Activated T-helper 1 cell treated with anti-CD3 and anti-CD28 coated beads, Interleukin-12 subunit alpha, Interleukin-12 subunit beta, Interleukin-2, Interleukin-4 antibody, amounts not matched to agents 30 ng/mL and 10 ng/mL and 1 ng/mL, durations not matched to agents 14 hours and 24 hours and 36 hours (primary cell): ENCODE data around the gene SWAP70. TPM values are rescaled to one million over a fixed set of nuclear protein-coding genes. Genes with fewer than 3 reads are reported as not detected.

Source experiments
- DNase-seq: peaks from one replicate; pipeline ENCODE4 v3.0.0; 2021; ENCODE audit warnings: low spot score
- H3K27ac Mint-ChIP-seq: one replicate; pipeline ENCODE4 v1.8.0; 2021; ENCODE audit warnings: mild to moderate bottlenecking, mixed read lengths
- H3K27me3 Mint-ChIP-seq: one replicate; pipeline ENCODE4 v1.8.0; 2022; ENCODE audit warnings: mild to moderate bottlenecking, moderate library complexity, mixed read lengths; ENCODE audit not compliant: insufficient read depth
- H3K36me3 Mint-ChIP-seq: one replicate; pipeline ENCODE4 v1.8.0; 2021; ENCODE audit warnings: low read depth, mixed read lengths
- H3K4me1 Mint-ChIP-seq: one replicate; pipeline ENCODE4 v1.8.0; 2021; ENCODE audit warnings: low read depth, mixed read lengths
- H3K4me3 Mint-ChIP-seq: one replicate; pipeline ENCODE4 v1.8.0; 2021; ENCODE audit warnings: mild to moderate bottlenecking, moderate library complexity, mixed read lengths
- H3K9me3 Mint-ChIP-seq: one replicate; pipeline ENCODE4 v1.8.0; 2021; ENCODE audit warnings: mixed read lengths
- intact Hi-C: fragments of 100-400 bp; cut with micrococcal nuclease; formaldehyde crosslinking; loops from one replicate; pipeline ENCODE4 v1.15.1; 2024
- total RNA-seq: library from RNA; stranded (reverse); gene quantifications from 2 replicates; pipeline ENCODE4 v1.2.3, GENCODE V29; 2022

SWAP70 gene
- total RNA-seq, 1 donor from 2014 or later: 8.5 TPM

- DNase-seq: no peak
- H3K36me3 Mint-ChIP-seq: no peaks in the 10 kb centered on the region
- no peak overlapping the region for H3K4me3 Mint-ChIP-seq
- no peaks in the 10 kb centered on the region for H3K27me3 Mint-ChIP-seq
- intact Hi-C loops: no loop called here
- H3K9me3 Mint-ChIP-seq: no peaks in the 10 kb centered on the region
- H3K27ac Mint-ChIP-seq: no peak overlapping the region
- H3K4me1 Mint-ChIP-seq: no peaks in the 10 kb centered on the region
Observed at GRCh38 chr11:9784602-9785315, 120.9 kb downstream of the SWAP70 start.

GRCh38 chr11:9787260-9787659 is 123.4 kb downstream of the SWAP70 start:
- H3K36me3 Mint-ChIP-seq: no peaks in the 10 kb centered on the region
- intact Hi-C loops: no loop called here

GRCh38 chr11:9787981-9788521 is 124.2 kb downstream of the SWAP70 start:
- no peaks in the 10 kb centered on the region for H3K36me3 Mint-ChIP-seq
- H3K4me1 Mint-ChIP-seq: no peaks in the 10 kb centered on the region
- no peak overlapping the region for H3K27ac Mint-ChIP-seq
- no peak overlapping the region for H3K4me3 Mint-ChIP-seq
- intact Hi-C loops: no loop called here
- DNase-seq: no peak
- no peaks in the 10 kb centered on the region for H3K27me3 Mint-ChIP-seq
- H3K9me3 Mint-ChIP-seq: no peaks in the 10 kb centered on the region

More at GRCh38 chr11:9787260-9787659, 123.4 kb downstream of the SWAP70 start:
- Mint-ChIP-seq H3K27me3 (no peaks in the 10 kb centered on the region), H3K4me1 (no peaks in the 10 kb centered on the region), H3K9me3 (no peaks in the 10 kb centered on the region), H3K27ac (no peak overlapping the region), H3K4me3 (no peak overlapping the region)
- no peak for DNase-seq

- Mint-ChIP-seq H3K27me3 (no peaks in the 10 kb centered on the region), H3K27ac (no peak overlapping the region), H3K4me3 (no peak overlapping the region), H3K36me3 (peaks cover under 1% of the 10 kb centered on the region), H3K9me3 (no peaks in the 10 kb centered on the region), H3K4me1 (no peaks in the 10 kb centered on the region)
- intact Hi-C loops: no loop called here
- no peak for DNase-seq
Observed at GRCh38 chr11:9789910-9790309, 126.0 kb downstream of the SWAP70 start.

GRCh38 chr11:9790703-9791102 is 126.8 kb downstream of the SWAP70 start:
- DNase-seq: no peak
- H3K4me1 Mint-ChIP-seq: no peaks in the 10 kb centered on the region
- no peaks in the 10 kb centered on the region for H3K9me3 Mint-ChIP-seq
- H3K4me3 Mint-ChIP-seq: no peak overlapping the region
- intact Hi-C loops: no loop called here
- no peak overlapping the region for H3K27ac Mint-ChIP-seq
- peaks cover 1% of the 10 kb centered on the region for H3K36me3 Mint-ChIP-seq
- H3K27me3 Mint-ChIP-seq: no peaks in the 10 kb centered on the region

GRCh38 chr11:9796266-9796665 is 132.4 kb downstream of the SWAP70 start:
- no peak for DNase-seq
- H3K27me3 Mint-ChIP-seq: no peaks in the 10 kb centered on the region
- peaks cover 4% of the 10 kb centered on the region for H3K36me3 Mint-ChIP-seq
- H3K4me3 Mint-ChIP-seq: no peak overlapping the region
- H3K4me1 Mint-ChIP-seq: no peaks in the 10 kb centered on the region
- no peaks in the 10 kb centered on the region for H3K9me3 Mint-ChIP-seq
- intact Hi-C loops: no loop called here
- H3K27ac Mint-ChIP-seq: no peak overlapping the region

GRCh38 chr11:9796854-9797253 is 133.0 kb downstream of the SWAP70 start:
- peaks cover 4% of the 10 kb centered on the region for H3K36me3 Mint-ChIP-seq
- H3K4me1 Mint-ChIP-seq: no peaks in the 10 kb centered on the region
- H3K27ac Mint-ChIP-seq: no peak overlapping the region
- no peak for DNase-seq
- intact Hi-C loops: no loop called here
- H3K27me3 Mint-ChIP-seq: no peaks in the 10 kb centered on the region
- no peaks in the 10 kb centered on the region for H3K9me3 Mint-ChIP-seq
- H3K4me3 Mint-ChIP-seq: no peak overlapping the region

GRCh38 chr11:9797300-9797699 is 133.4 kb downstream of the SWAP70 start:
- Mint-ChIP-seq H3K27me3 (no peaks in the 10 kb centered on the region), H3K4me3 (no peak overlapping the region), H3K9me3 (no peaks in the 10 kb centered on the region), H3K36me3 (peaks cover 4% of the 10 kb centered on the region), H3K27ac (no peak overlapping the region), H3K4me1 (no peaks in the 10 kb centered on the region)
- no peak for DNase-seq
- intact Hi-C loops: no loop called here

GRCh38 chr11:9799886-9800285 is 136.0 kb downstream of the SWAP70 start:
- DNase-seq: no peak
- Mint-ChIP-seq H3K4me3 (no peak overlapping the region), H3K4me1 (no peaks in the 10 kb centered on the region), H3K27ac (no peak overlapping the region), H3K36me3 (peaks cover 4% of the 10 kb centered on the region), H3K27me3 (no peaks in the 10 kb centered on the region), H3K9me3 (no peaks in the 10 kb centered on the region)
- intact Hi-C loops: no loop called here

- intact Hi-C loops: no loop called here
- DNase-seq: no peak
- Mint-ChIP-seq H3K27ac (no peak overlapping the region), H3K4me3 (no peak overlapping the region), H3K36me3 (peaks cover 3% of the 10 kb centered on the region), H3K9me3 (no peaks in the 10 kb centered on the region), H3K4me1 (no peaks in the 10 kb centered on the region), H3K27me3 (no peaks in the 10 kb centered on the region)
Observed at GRCh38 chr11:9802291-9802861, 138.5 kb downstream of the SWAP70 start.

Other genes starting within 250 kb of the SWAP70 start
- gene ZNF143, start 203.1 kb upstream of the SWAP70 start, total RNA-seq: 30.3 and 30.7 TPM in 2 replicates
- gene WEE1, start 90.4 kb upstream of the SWAP70 start, total RNA-seq: 51.4 and 54.2 TPM in 2 replicates